Measurements from ENCODE around the gene GRM1.
"Not testable (repeated sequence)": the region's sequence is repeated elsewhere in the genome, so short reads cannot be mapped to it uniquely, and the experiment has no call there.

Gene GRM1

GRCh38 chr6:146224449-146224848 lies 195.6 kb downstream of the GRM1 start:
- TF ChIP-seq CTCF (IDR thresholded peaks at IDR 0.05; ENCODE audit: low read length, missing control alignments): no peak
- no peak overlapping the region for H3K4me3 ChIP-seq (replicated peaks; ENCODE audit: low read depth, low read length)
- DNase-seq (ENCODE audit: low read depth): peak; percentile 12

GRCh38 chr6:146224988-146225387 lies 196.1 kb downstream of the GRM1 start:
- H3K4me3 ChIP-seq (replicated peaks; ENCODE audit: low read depth, low read length): no peak overlapping the region
- TF ChIP-seq CTCF (IDR thresholded peaks at IDR 0.05; ENCODE audit: low read length, missing control alignments): no peak
- DNase-seq (ENCODE audit: low read depth): peak; percentile 19

GRCh38 chr6:146240322-146240721 lies 211.5 kb downstream of the GRM1 start:
- no peak overlapping the region for H3K4me3 ChIP-seq (replicated peaks; ENCODE audit: low read depth, low read length)
- DNase-seq (ENCODE audit: low read depth): no peak
- no peak for TF ChIP-seq CTCF (IDR thresholded peaks at IDR 0.05; ENCODE audit: low read length, missing control alignments)

- TF ChIP-seq CTCF (IDR thresholded peaks at IDR 0.05; ENCODE audit: low read length, missing control alignments): no peak
- H3K4me3 ChIP-seq (replicated peaks; ENCODE audit: low read depth, low read length): no peak overlapping the region
- no peak for DNase-seq (ENCODE audit: low read depth)
Observed at GRCh38 chr6:146240807-146241206, 211.9 kb downstream of the GRM1 start.

- DNase-seq (ENCODE audit: low read depth); H3K4me3 ChIP-seq (replicated peaks; ENCODE audit: low read depth, low read length): not testable (repeated sequence)
Observed at GRCh38 chr6:146243646-146244045, 214.8 kb downstream of the GRM1 start.

GRCh38 chr6:146244630-146245143 lies 215.8 kb downstream of the GRM1 start:
- no peak overlapping the region for H3K4me3 ChIP-seq (replicated peaks; ENCODE audit: low read depth, low read length)
- no peak for DNase-seq (ENCODE audit: low read depth)
- no peak for TF ChIP-seq CTCF (IDR thresholded peaks at IDR 0.05; ENCODE audit: low read length, missing control alignments)

GRCh38 chr6:146246028-146246427 lies 217.2 kb downstream of the GRM1 start:
- TF ChIP-seq CTCF (IDR thresholded peaks at IDR 0.05; ENCODE audit: low read length, missing control alignments): no peak

More at GRCh38 chr6:146246028-146246427, 217.2 kb downstream of the GRM1 start:
- no peak for DNase-seq (ENCODE audit: low read depth)
- H3K4me3 ChIP-seq (replicated peaks; ENCODE audit: low read depth, low read length): no peak overlapping the region

Measured in fibroblast of pulmonary artery (primary cell).